Bronchial epithelial cell (primary cell): ENCODE measurements around the gene ADGRG1. TPM values are rescaled to one million over a fixed set of nuclear protein-coding genes. Genes with fewer than 3 reads are reported as not detected.

ENCODE experiments used
- DNase-seq: peaks from one replicate; pipeline ENCODE4 v3.0.0-alpha.2; 2010; ENCODE audit warnings: low read depth
- FAIRE-seq: peaks from 2 replicates; lab custom pipeline; 2011; peaks lifted over from hg19 to GRCh38; lab: Jason Lieb, UNC
- H3K27me3 ChIP-seq: 2 replicates; pipeline ENCODE4 v1.5.1; 2011; ENCODE audit warnings: low read length; ENCODE audit not compliant: control insufficient read depth, insufficient read depth
- H3K36me3 ChIP-seq: 2 replicates; pipeline ENCODE4 v1.5.1; 2011; ENCODE audit warnings: low read length; ENCODE audit not compliant: control insufficient read depth, insufficient read depth
- H3K4me3 ChIP-seq: 2 replicates; pipeline ENCODE4 v1.5.1; 2011; ENCODE audit warnings: mild to moderate bottlenecking, low read depth, low read length, control low read depth
- CTCF ChIP-seq: IDR thresholded peaks from 2 replicates; pipeline ENCODE4 v1.5.1; 2011; ENCODE audit warnings: mild to moderate bottlenecking, moderate library complexity, low read length, control low read depth, inconsistent platforms; ENCODE audit not compliant: insufficient read depth, severe bottlenecking
- total RNA-seq: library from RNA; depleted of rRNA; stranded (reverse); fragments of >200 nt; gene quantifications from 2 replicates; pipeline ENCODE4 v1.2.1, GENCODE V29; 2014

The ADGRG1 gene
- total RNA-seq, 1 donor from 2014 or later: 21.1 TPM

- no peak overlapping the region for H3K4me3 ChIP-seq
- FAIRE-seq (no peak), DNase-seq (no peak)
- TF ChIP-seq CTCF: no peak
- H3K36me3 ChIP-seq: no peaks in the 10 kb centered on the region
- peaks cover 3% of the 10 kb centered on the region for H3K27me3 ChIP-seq
Observed at GRCh38 chr16:57689762-57690558, 61.5 kb downstream of the ADGRG1 start.

- H3K4me3 ChIP-seq: no peak overlapping the region
- no peak for TF ChIP-seq CTCF
- no peaks in the 10 kb centered on the region for H3K36me3 ChIP-seq
- H3K27me3 ChIP-seq: peaks cover 3% of the 10 kb centered on the region
- DNase-seq (no peak), FAIRE-seq (no peak)
Observed at GRCh38 chr16:57690782-57691471, 62.5 kb downstream of the ADGRG1 start.

GRCh38 chr16:57692636-57693035, 64.2 kb downstream of the ADGRG1 start:
- no peak for TF ChIP-seq CTCF
- Histone ChIP-seq H3K4me3 (no peak overlapping the region), H3K36me3 (no peaks in the 10 kb centered on the region), H3K27me3 (peaks cover 3% of the 10 kb centered on the region)
- no peak for FAIRE-seq
- no peak for DNase-seq

GRCh38 chr16:57693550-57693949, 65.1 kb downstream of the ADGRG1 start:
- no peaks in the 10 kb centered on the region for H3K27me3 ChIP-seq
- TF ChIP-seq CTCF: no peak
- no peak overlapping the region for H3K4me3 ChIP-seq
- FAIRE-seq: no peak
- no peaks in the 10 kb centered on the region for H3K36me3 ChIP-seq
- DNase-seq: no peak

- Histone ChIP-seq H3K4me3 (no peak overlapping the region), H3K27me3 (no peaks in the 10 kb centered on the region), H3K36me3 (no peaks in the 10 kb centered on the region)
- TF ChIP-seq CTCF: no peak
- FAIRE-seq (no peak), DNase-seq (no peak)
Observed at GRCh38 chr16:57694231-57694724, 65.8 kb downstream of the ADGRG1 start.
